HG02938 (cell line): ENCODE measurements around the gene NUDT8.
A peak's percentile ranks its signal among the peaks of the same experiment; 100 is the strongest.
"Not testable (repeated sequence)": the region's sequence is repeated elsewhere in the genome, so short reads cannot be mapped to it uniquely, and the experiment has no call there.

Experiments
- ATAC-seq: cut with Tn5 transposase; IDR thresholded peaks from one replicate; pipeline ENCODE4 v1.9.1; 2021; ENCODE audit warnings: mild to moderate bottlenecking, moderate library complexity; ENCODE audit not compliant: unreplicated experiment

NUDT8 gene

GRCh38 chr11:67630228-67630942, 648 bp upstream of the NUDT8 start:
- ATAC-seq, result peak; percentile 46

- no peak for ATAC-seq
These were observed 889 bp downstream of the NUDT8 start for GRCh38 chr11:67628710-67629385.

DNA sequence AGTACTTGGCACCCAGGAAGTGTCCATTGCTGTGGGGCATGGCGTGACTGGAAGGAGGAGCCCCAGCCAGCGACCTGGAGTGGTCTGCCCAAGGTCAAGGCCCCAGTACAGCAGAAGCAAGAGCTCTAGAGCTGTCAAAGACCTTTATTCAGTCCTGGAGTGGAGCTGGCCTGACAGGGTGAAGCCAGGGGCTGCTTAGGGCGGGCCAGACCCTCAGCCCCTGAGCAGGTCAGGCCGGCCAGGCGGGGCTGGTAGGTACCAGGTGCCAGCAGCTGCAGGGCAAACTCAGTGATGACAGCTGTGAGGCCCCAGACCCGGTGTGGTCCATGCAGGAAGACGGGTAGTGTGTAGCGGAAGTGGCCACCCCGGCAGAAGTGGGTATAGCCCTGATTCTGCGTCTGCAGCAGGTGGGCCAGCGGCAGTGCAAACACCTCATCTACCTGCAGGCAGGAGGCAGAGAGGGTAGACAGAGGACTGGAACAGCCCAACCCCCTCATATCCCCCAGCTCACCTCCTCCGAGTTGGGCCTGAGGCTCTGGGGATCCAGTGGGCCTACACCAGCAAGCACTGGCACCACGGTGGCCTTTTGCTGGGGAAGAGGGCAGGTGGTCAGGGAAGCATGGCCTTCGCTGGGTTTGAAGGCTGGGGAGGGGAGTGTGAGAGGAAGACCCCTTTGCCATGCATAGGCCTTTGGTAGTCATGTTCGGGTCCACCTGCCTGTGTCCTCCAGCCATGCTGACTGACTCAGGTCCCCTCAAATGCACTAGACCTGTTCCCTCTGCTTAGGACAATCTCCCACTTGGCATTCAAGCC, 1.7 kb downstream of the NUDT8 start:
- ATAC-seq, result no peak

GRCh38 chr11:67627441-67627811, 2.3 kb downstream of the NUDT8 start:
- ATAC-seq, result no peak

- ATAC-seq, result no peak
These were observed 2.8 kb downstream of the NUDT8 start for GRCh38 chr11:67626970-67627369.

- ATAC-seq, result not testable (repeated sequence)
These were observed 3.5 kb downstream of the NUDT8 start for GRCh38 chr11:67626131-67626833.

- ATAC-seq, result not testable (repeated sequence)
These were observed 5.9 kb downstream of the NUDT8 start for GRCh38 chr11:67623795-67624194.

DNA sequence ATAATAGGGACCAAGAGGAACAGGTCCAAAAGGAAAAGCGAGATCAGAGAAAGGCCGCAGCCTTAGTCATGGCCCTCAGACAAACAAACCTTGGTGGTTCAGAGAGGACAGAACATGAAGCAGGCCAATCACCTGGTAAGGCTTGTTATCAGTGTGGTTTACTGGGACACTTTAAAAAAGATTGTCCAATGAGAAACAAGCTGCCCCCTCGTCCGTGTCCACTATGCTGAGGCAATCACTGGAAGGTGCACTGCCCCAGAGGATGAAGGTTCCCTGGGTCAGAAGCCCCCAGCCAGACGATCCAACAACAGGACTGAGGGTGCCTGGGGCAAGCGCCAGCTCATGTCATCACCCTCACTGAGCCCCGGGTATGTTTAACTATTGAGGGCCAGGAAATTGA, 6.8 kb downstream of the NUDT8 start:
- not testable (repeated sequence) for ATAC-seq

DNA sequence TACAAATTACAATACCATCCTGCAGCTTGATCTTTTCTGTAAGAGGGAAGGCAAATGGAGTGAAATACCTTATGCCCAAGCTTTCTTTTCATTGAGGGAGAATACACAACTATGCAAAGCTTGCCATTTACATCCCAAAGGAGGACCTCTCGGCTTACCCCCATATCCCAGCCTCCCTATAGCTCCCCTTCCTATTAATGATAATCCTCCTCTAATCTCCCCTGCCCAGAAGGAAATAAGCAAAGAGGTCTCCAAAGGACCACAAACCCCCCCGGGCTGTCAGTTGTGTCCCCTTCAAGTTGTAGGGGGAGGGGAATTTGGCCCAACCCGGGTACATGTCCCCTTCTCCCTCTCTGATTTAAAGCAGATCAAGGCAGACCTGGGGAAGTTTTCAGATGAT, 7.8 kb downstream of the NUDT8 start:
- not testable (repeated sequence) for ATAC-seq

GRCh38 chr11:67620621-67621020, 9.1 kb downstream of the NUDT8 start:
- not testable (repeated sequence) for ATAC-seq

GRCh38 chr11:67619683-67620618, 9.8 kb downstream of the NUDT8 start:
- not testable (repeated sequence) for ATAC-seq

DNA sequence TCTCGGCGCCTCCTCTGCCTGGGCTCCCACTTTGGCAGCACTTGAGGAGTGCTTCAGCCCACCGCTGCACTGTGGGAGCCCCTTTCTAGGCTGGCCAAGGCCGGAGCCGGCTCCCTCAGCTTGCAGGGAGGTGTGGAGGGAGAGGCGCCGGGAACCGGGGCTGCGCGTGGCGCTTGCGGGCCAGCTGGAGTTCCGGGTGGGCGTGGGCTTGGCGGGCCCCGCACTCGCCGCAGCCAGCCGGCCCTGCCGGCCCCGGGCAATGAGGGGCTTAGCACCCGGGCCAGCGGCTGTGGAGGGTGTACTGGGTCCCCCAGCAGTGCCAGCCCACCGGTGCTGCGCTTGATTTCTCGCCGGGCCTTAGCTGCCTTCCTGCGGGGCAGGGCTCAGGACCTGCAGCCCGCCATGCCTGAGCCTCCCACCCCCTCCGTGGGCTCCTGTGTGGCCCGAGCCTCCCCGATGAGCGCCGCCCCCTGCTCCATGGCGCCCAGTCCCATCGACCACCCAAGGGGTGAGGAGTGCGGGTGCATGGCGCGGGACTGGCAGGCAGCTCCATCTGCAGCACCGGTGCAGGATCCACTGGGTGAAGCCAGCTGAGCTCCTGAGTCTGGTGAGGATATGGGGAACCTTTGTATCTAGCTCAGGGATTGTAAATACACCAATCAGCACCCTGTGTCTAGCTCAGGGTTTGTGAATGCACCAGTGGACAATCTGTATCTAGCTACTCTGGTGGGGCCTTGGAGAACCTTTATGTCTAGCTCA, 10.7 kb downstream of the NUDT8 start:
- ATAC-seq, result not testable (repeated sequence)

DNA sequence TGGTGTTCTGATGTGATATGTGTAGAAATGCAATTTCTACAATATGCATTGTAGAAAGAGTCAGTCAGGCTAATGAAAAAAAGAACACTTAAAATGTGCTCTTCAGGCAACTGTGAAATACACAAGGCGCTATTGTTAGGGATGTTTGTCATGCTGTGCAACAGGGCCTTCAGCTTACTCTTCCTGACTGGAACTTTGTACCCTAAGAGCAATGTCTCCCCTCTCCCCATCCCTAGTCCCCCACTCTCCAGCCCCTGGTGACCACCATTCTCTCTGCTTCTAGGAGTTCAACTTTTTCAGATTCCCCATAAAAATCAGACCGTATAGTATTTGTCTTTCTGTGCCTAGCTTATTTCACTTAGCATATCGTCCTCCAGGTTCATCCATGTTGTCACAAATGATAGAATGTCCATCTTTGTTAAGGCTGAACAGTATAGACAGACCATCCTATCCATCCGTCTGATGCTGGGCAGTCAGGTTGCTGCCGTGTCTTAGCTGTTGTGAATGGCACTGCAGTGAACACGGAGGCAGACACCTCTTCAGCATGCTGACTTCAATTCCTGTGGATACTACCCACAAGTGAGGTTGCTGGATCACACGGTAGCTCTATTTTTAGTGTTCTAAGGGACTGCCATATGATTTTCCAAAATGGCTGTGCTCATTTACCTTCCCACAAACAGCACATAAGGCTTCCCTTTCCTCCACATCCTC, 12.3 kb downstream of the NUDT8 start:
- ATAC-seq, result no peak

- no peak for ATAC-seq
These were observed 13.1 kb downstream of the NUDT8 start for GRCh38 chr11:67616431-67617242.

DNA sequence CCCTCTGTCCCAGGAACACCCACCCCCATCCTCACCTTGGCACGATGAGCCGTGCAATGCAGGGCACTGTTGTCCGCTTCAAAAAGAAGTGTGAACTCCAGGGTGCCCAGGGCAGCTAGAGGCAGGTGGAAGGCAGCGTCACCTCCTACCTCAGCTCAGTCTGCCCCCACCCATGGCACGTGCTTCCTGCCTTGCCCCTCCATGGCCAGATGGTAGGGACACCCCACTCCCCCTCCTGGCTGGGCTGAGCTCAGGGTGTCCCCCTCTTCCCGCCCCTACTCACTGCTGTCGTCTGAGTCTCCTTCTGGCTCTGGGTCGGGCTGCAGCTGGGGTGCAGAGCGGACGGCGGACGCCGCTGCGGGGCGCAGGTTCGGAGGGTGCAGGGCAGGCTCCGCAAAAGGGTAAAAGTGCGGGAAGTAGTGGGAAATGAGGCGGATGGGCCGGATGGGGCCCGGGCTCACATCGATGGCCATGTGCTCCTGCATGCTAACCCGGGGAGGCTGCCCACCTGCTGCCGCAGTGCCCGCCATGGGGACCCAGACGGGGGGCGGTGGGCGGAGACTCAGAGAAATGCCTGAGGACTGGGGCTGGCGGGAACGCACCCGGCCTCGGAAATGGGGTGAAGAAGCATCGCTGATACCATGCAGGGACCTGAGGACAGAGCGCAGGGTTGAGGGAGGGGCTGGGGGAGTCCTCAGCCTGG, 13.9 kb downstream of the NUDT8 start:
- ATAC-seq, result no peak

GRCh38 chr11:67614730-67615714, 14.7 kb downstream of the NUDT8 start:
- no peak for ATAC-seq
